Stimulated activated CD4-positive, alpha-beta T cell treated with anti-CD3 and anti-CD28 coated beads, Interleukin-4, amount 100 ng/mL, for 24 hours (primary cell): Measurements from ENCODE around the gene MYO10.
"Not testable (repeated sequence)": the region's sequence is repeated elsewhere in the genome, so short reads cannot be mapped to it uniquely, and the experiment has no call there.

Experiments used
- DNase-seq: peaks from one replicate; pipeline ENCODE4 v3.0.0-alpha.2; 2020

Gene MYO10

GRCh38 chr5:16773991-16774390, 162.1 kb downstream of the MYO10 start:
- DNase-seq: no peak

- DNase-seq: no peak
Measured at GRCh38 chr5:16772556-16772955, 163.5 kb downstream of the MYO10 start.

- DNase-seq: no peak
Measured at GRCh38 chr5:16768184-16768583, 167.9 kb downstream of the MYO10 start.

GRCh38 chr5:16763211-16763610, 172.9 kb downstream of the MYO10 start:
- no peak for DNase-seq

- DNase-seq: no peak
Measured at GRCh38 chr5:16759147-16759773, 176.8 kb downstream of the MYO10 start.

GRCh38 chr5:16757989-16758501, 178.0 kb downstream of the MYO10 start:
- no peak for DNase-seq

- DNase-seq: not testable (repeated sequence)
Measured at GRCh38 chr5:16757577-16757976, 178.5 kb downstream of the MYO10 start.

GRCh38 chr5:16757146-16757545, 178.9 kb downstream of the MYO10 start:
- no peak for DNase-seq

- no peak for DNase-seq
Measured at GRCh38 chr5:16756692-16757091, 179.4 kb downstream of the MYO10 start.

GRCh38 chr5:16755641-16756040, 180.4 kb downstream of the MYO10 start:
- no peak for DNase-seq

GRCh38 chr5:16754601-16755000, 181.5 kb downstream of the MYO10 start:
- no peak for DNase-seq

GRCh38 chr5:16754086-16754485, 182.0 kb downstream of the MYO10 start:
- no peak for DNase-seq

GRCh38 chr5:16750445-16750844, 185.6 kb downstream of the MYO10 start:
- DNase-seq: no peak

GRCh38 chr5:16749626-16750025, 186.5 kb downstream of the MYO10 start:
- DNase-seq: no peak

- DNase-seq: no peak
Measured at GRCh38 chr5:16744164-16744880, 191.8 kb downstream of the MYO10 start.

- no peak for DNase-seq
Measured at GRCh38 chr5:16742938-16743337, 193.2 kb downstream of the MYO10 start.

- DNase-seq: no peak
Measured at GRCh38 chr5:16740811-16741392, 195.2 kb downstream of the MYO10 start.

GRCh38 chr5:16740066-16740810, 195.8 kb downstream of the MYO10 start:
- no peak for DNase-seq

- DNase-seq: not testable (repeated sequence)
Measured at GRCh38 chr5:16738393-16738792, 197.7 kb downstream of the MYO10 start.

- no peak for DNase-seq
Measured at GRCh38 chr5:16737620-16738364, 198.3 kb downstream of the MYO10 start.

GRCh38 chr5:16737209-16737608, 198.9 kb downstream of the MYO10 start:
- no peak for DNase-seq

GRCh38 chr5:16736158-16736995, 199.7 kb downstream of the MYO10 start:
- no peak for DNase-seq
